ENCODE data around the gene ZMIZ1.

DNA sequence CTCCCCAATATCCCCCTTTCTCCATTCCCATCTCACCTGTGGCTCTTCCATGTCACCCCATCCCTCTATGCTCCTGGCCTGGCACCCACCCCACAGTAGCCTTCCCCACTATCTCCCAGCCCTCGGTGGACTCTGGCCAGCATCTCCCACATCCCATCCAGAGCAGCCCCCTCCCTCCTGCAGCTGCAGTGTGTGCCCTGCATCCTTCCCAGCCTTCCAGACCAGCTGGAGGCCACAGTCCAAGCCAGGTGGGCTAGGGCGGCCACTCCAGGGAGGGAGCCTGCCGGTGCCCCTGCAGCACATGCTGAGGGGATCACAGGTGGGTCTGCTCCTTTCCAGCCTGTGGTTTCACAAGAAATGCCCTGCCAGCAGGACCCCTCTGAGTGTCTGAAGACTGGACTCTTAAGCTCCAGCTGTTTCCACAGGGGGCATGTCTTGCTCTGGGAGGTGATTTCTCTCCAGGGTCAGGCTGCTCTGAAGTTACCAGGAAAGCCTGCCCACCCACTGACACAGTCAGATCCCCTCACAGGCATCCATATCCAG lies 187.6 kb downstream of the ZMIZ1 start:
- TF ChIP-seq CTCF (IDR thresholded peaks at IDR 0.05), result no peak
- no peak for TF ChIP-seq POLR2A (IDR thresholded peaks at IDR 0.05)

Data from adrenal gland (tissue), 5 donors.